HG03432 (cell line): ENCODE data around the gene CTRB2.
"Not testable (repeated sequence)": the region's sequence is repeated elsewhere in the genome, so short reads cannot be mapped to it uniquely, and the experiment has no call there.

Experiments used
- ATAC-seq: cut with Tn5 transposase; IDR thresholded peaks from one replicate; pipeline ENCODE4 v1.9.1; 2021; ENCODE audit warnings: mild to moderate bottlenecking, moderate library complexity; ENCODE audit not compliant: unreplicated experiment

CTRB2 gene

GRCh38 chr16:75207831-75208230, 870 bp upstream of the CTRB2 start:
- no peak for ATAC-seq

- ATAC-seq = not testable (repeated sequence)
These were observed 806 bp downstream of the CTRB2 start for GRCh38 chr16:75205961-75206748.

- ATAC-seq = not testable (repeated sequence)
These were observed 1.5 kb downstream of the CTRB2 start for GRCh38 chr16:75205438-75205837.

- ATAC-seq = not testable (repeated sequence)
These were observed 2.1 kb downstream of the CTRB2 start for GRCh38 chr16:75204905-75205304.

GRCh38 chr16:75204410-75204758, 2.6 kb downstream of the CTRB2 start:
- ATAC-seq = no peak

GRCh38 chr16:75203667-75204409, 3.1 kb downstream of the CTRB2 start:
- no peak for ATAC-seq

GRCh38 chr16:75203096-75203495, 3.9 kb downstream of the CTRB2 start:
- ATAC-seq = no peak

- ATAC-seq = no peak
These were observed 4.8 kb downstream of the CTRB2 start for GRCh38 chr16:75202069-75202590.

- ATAC-seq = no peak
These were observed 8.8 kb downstream of the CTRB2 start for GRCh38 chr16:75198135-75198600.

GRCh38 chr16:75197522-75198134, 9.3 kb downstream of the CTRB2 start:
- ATAC-seq = no peak

GRCh38 chr16:75196836-75197235, 10.1 kb downstream of the CTRB2 start:
- ATAC-seq = no peak

GRCh38 chr16:75195811-75196790, 10.9 kb downstream of the CTRB2 start:
- ATAC-seq = no peak

- no peak for ATAC-seq
These were observed 13.1 kb downstream of the CTRB2 start for GRCh38 chr16:75193730-75194444.

- no peak for ATAC-seq
These were observed 13.7 kb downstream of the CTRB2 start for GRCh38 chr16:75193265-75193650.

- no peak for ATAC-seq
These were observed 14.2 kb downstream of the CTRB2 start for GRCh38 chr16:75192606-75193264.

GRCh38 chr16:75189638-75190245, 17.2 kb downstream of the CTRB2 start:
- ATAC-seq = no peak

GRCh38 chr16:75188832-75189477, 18.0 kb downstream of the CTRB2 start:
- ATAC-seq = no peak

- ATAC-seq = no peak
These were observed 25.3 kb downstream of the CTRB2 start for GRCh38 chr16:75181630-75182029.
